GM12891 (cell line): ENCODE measurements around the gene RPS26.
A peak's percentile ranks its signal among the peaks of the same experiment; 100 is the strongest.

ENCODE experiments used
- DNase-seq: peaks from one replicate; pipeline ENCODE4 v3.0.0; 2011; ENCODE audit warnings: low spot score; ENCODE audit not compliant: insufficient read length
- FAIRE-seq: peaks from 2 replicates; lab custom pipeline; 2011; peaks lifted over from hg19 to GRCh38; lab: Jason Lieb, UNC
- PAX5 ChIP-seq: IDR thresholded peaks from 2 replicates; pipeline ENCODE4 v1.6.1; 2011; ENCODE audit warnings: low read length, moderate library complexity, mild to moderate bottlenecking; ENCODE audit not compliant: insufficient read depth, severe bottlenecking
- POLR2A ChIP-seq: IDR thresholded peaks from 2 replicates; pipeline ENCODE4 v1.6.1; 2011; ENCODE audit warnings: low read depth, low read length, control low read depth
- POLR2AphosphoS5 ChIP-seq: IDR thresholded peaks from 2 replicates; pipeline ENCODE4 v1.6.1; 2011; ENCODE audit warnings: low read depth, low read length, control low read depth
- POU2F2 ChIP-seq: IDR thresholded peaks from 2 replicates; pipeline ENCODE4 v1.6.1; 2011; ENCODE audit warnings: low read depth, mild to moderate bottlenecking, control low read depth, low read length, moderate library complexity
- SPI1 ChIP-seq: IDR thresholded peaks from 2 replicates; pipeline ENCODE4 v1.6.1; 2011; ENCODE audit warnings: low read depth, low read length, control low read depth
- TAF1 ChIP-seq: IDR thresholded peaks from 2 replicates; pipeline ENCODE4 v1.6.1; 2011; ENCODE audit warnings: low read depth, low read length, control low read depth

RPS26 gene

GRCh38 chr12:56078427-56078826 lies 36.7 kb downstream of the RPS26 start:
- FAIRE-seq (no peak), DNase-seq (no peak)
- TF ChIP-seq SPI1 (no peak), PAX5 (no peak), POLR2A (no peak), TAF1 (no peak), POLR2AphosphoS5 (no peak), POU2F2 (no peak)

- FAIRE-seq (no peak), DNase-seq (peak; percentile 83)
- TF ChIP-seq PAX5, result no peak
- TF ChIP-seq TAF1, result no peak
- TF ChIP-seq POLR2A, result no peak
- TF ChIP-seq POU2F2, result no peak
- TF ChIP-seq POLR2AphosphoS5, result no peak
- no peak for TF ChIP-seq SPI1
Measured at GRCh38 chr12:56078931-56079722, 37.4 kb downstream of the RPS26 start.

- FAIRE-seq, result no peak
- TF ChIP-seq TAF1, result no peak
- DNase-seq, result peak; percentile 61
Measured at GRCh38 chr12:56079723-56080555, 38.2 kb downstream of the RPS26 start, which contains the start of gene ERBB3. TSS of gene ERBB3 (plus strand) at chr12:56080165. CDS start at chr12:56080301, 136 bp downstream.

GRCh38 chr12:56080556-56081138 lies 38.9 kb downstream of the RPS26 start:
- DNase-seq (no peak), FAIRE-seq (no peak)
- TF ChIP-seq TAF1, result no peak
- no peak for TF ChIP-seq SPI1
- TF ChIP-seq POU2F2, result no peak
- no peak for TF ChIP-seq POLR2AphosphoS5
- TF ChIP-seq PAX5, result no peak
- no peak for TF ChIP-seq POLR2A

GRCh38 chr12:56081393-56082347 lies 40.0 kb downstream of the RPS26 start:
- no peak for TF ChIP-seq POLR2AphosphoS5
- no peak for TF ChIP-seq SPI1
- no peak for TF ChIP-seq TAF1
- no peak for TF ChIP-seq PAX5
- TF ChIP-seq POU2F2, result no peak
- no peak for TF ChIP-seq POLR2A
- DNase-seq (no peak), FAIRE-seq (no peak)

- no peak for DNase-seq
- no peak for FAIRE-seq
- TF ChIP-seq POU2F2 (no peak), POLR2A (no peak), TAF1 (no peak), PAX5 (no peak), POLR2AphosphoS5 (no peak), SPI1 (no peak)
Measured at GRCh38 chr12:56082382-56082781, 40.7 kb downstream of the RPS26 start.

- no peak for DNase-seq
- TF ChIP-seq POU2F2, result no peak
- TF ChIP-seq POLR2A, result no peak
- TF ChIP-seq POLR2AphosphoS5, result no peak
- no peak for TF ChIP-seq SPI1
- no peak for TF ChIP-seq TAF1
- TF ChIP-seq PAX5, result no peak
- no peak for FAIRE-seq
Measured at GRCh38 chr12:56082967-56083366, 41.2 kb downstream of the RPS26 start.

- no peak for DNase-seq
- FAIRE-seq, result no peak
- TF ChIP-seq POLR2AphosphoS5 (no peak), PAX5 (no peak)
Measured at GRCh38 chr12:56084958-56085543, 43.3 kb downstream of the RPS26 start.

- no peak for TF ChIP-seq POLR2A
- DNase-seq (no peak), FAIRE-seq (no peak)
Measured at GRCh38 chr12:56086096-56086495, 44.4 kb downstream of the RPS26 start.
